Coronary artery (tissue), 2 donors: ENCODE results near the gene FXYD3.
"Not testable (repeated sequence)": the region's sequence is repeated elsewhere in the genome, so short reads cannot be mapped to it uniquely, and the experiment has no call there.

Experiments used
- DNase-seq: peaks from one replicate; pipeline ENCODE4 v3.0.0-alpha.2; 2017; ENCODE audit warnings: low spot score
- H3K27ac ChIP-seq, 2 donors: fragments of 200-600 bp; sonication (generic); one replicate each; pipeline ENCODE4 v1.5.1; 2016 to 2019
- H3K4me3 ChIP-seq: fragments of 200-600 bp; sonication (generic); 2 replicates; pipeline ENCODE4 v1.5.1; 2016; ENCODE audit warnings: mild to moderate bottlenecking, moderate library complexity
- TF ChIP-seq, protein P1 (sequence below): fragments of 200-600 bp; sonication (generic); IDR thresholded peaks from one replicate; pipeline ENCODE4 v1.5.1; 2019; ENCODE audit warnings: antibody characterized with exemption

Gene FXYD3

DNA sequence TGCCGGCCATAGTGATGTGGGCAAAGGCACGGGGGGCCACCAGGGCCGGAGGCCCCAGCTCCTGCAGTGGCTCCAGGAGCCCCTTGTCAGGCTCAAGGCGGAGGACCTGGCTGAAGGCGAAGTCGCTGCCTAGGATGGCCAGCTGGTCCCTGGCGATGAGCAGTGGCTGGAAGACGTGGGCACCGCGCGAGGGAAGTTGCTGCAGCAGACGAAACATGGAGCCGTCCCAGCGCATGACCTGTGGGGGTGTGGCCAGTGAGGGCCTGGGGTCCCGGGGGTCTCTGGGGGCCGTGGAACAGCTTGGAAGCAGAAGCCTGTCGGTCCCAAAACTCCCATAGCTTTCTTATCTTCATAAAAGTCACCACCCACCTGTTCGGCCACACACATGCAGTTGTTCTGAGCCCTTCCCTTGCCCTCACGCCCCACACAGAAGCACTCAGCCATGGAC, 9.7 kb downstream of the FXYD3 start:
- H3K4me3 ChIP-seq = peak overlapping the region; percentile 77
- TF ChIP-seq, protein P1, sequence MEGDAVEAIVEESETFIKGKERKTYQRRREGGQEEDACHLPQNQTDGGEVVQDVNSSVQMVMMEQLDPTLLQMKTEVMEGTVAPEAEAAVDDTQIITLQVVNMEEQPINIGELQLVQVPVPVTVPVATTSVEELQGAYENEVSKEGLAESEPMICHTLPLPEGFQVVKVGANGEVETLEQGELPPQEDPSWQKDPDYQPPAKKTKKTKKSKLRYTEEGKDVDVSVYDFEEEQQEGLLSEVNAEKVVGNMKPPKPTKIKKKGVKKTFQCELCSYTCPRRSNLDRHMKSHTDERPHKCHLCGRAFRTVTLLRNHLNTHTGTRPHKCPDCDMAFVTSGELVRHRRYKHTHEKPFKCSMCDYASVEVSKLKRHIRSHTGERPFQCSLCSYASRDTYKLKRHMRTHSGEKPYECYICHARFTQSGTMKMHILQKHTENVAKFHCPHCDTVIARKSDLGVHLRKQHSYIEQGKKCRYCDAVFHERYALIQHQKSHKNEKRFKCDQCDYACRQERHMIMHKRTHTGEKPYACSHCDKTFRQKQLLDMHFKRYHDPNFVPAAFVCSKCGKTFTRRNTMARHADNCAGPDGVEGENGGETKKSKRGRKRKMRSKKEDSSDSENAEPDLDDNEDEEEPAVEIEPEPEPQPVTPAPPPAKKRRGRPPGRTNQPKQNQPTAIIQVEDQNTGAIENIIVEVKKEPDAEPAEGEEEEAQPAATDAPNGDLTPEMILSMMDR = no peak
- no peak for DNase-seq
- H3K27ac ChIP-seq = peak overlapping the region in 1 of 2 donors; percentile 94

GRCh38 chr19:35125749-35126623, 10.4 kb downstream of the FXYD3 start:
- H3K4me3 ChIP-seq = peak overlapping the region; percentile 27
- peak overlapping the region; percentile 43 to 94 for H3K27ac ChIP-seq
- no peak for DNase-seq
- TF ChIP-seq, protein P1 = no peak

GRCh38 chr19:35126624-35126959, 11.0 kb downstream of the FXYD3 start:
- DNase-seq = no peak
- TF ChIP-seq, protein P1 = no peak
- H3K4me3 ChIP-seq = peak overlapping the region; percentile 27
- peak overlapping the region; percentile 43 to 94 for H3K27ac ChIP-seq

GRCh38 chr19:35127871-35128270, 12.2 kb downstream of the FXYD3 start:
- TF ChIP-seq, protein P1 = no peak
- Histone ChIP-seq H3K4me3 (no peak overlapping the region), H3K27ac (no peak overlapping the region)
- DNase-seq = no peak

GRCh38 chr19:35128398-35129057, 12.9 kb downstream of the FXYD3 start:
- no peak overlapping the region for H3K27ac ChIP-seq
- no peak overlapping the region for H3K4me3 ChIP-seq
- DNase-seq = no peak
- TF ChIP-seq, protein P1 = no peak

GRCh38 chr19:35129724-35130274, 14.2 kb downstream of the FXYD3 start:
- H3K27ac ChIP-seq, H3K4me3 ChIP-seq, DNase-seq: not testable (repeated sequence)
